ENCODE measurements around the gene MPHOSPH10. TPM values are rescaled to one million over a fixed set of nuclear protein-coding genes. Genes with fewer than 3 reads are reported as not detected.

The MPHOSPH10 gene
- polyA plus RNA-seq, 1 of the 3 experiments (the other 2 are of a cell fraction) = 8.7 TPM

DNA sequence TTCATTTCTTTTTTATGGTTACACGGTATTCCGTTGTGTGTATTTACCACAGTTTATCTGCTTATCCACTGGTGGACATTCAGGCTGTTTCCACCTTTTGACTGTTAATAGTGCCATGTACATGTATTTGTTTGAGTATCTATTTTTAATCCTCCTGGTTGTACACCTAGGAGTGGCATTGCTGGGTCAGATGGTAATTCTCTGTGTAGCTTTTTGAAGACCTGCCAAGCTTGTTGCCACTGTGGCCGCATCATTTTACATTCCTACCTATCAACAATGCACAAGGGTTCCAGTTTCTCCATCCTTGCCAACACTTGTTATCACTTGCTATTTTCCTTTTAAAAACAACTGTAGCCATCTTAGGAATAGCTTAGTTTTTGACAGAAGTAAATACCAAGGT lies 13.3 kb downstream of the MPHOSPH10 start:
- no peaks in the 10 kb centered on the region for H4K20me1 ChIP-seq (ENCODE audit: insufficient read depth)
- no peaks in the 10 kb centered on the region for H3K9me3 ChIP-seq
- peaks cover 81 to 82% of the 10 kb centered on the region in 2 experiments for H3K36me3 ChIP-seq (replicated peaks in 1 of 2; ENCODE audit: control insufficient read depth in 1 of 2, insufficient read depth in 2 of 2, low read length in 1 of 2)
- peaks cover 7% of the 10 kb centered on the region for H3F3A ChIP-seq (replicated peaks; ENCODE audit: insufficient read depth)
- H3K27me3 ChIP-seq (ENCODE audit: insufficient read depth) = no peaks in the 10 kb centered on the region
- no peak overlapping the region for H2AFZ ChIP-seq (ENCODE audit: low read depth)
- WGBS (ENCODE audit: low lambda C conversion rate) = 98% methylated on average over 3 of the region's 3 CpGs
- no peaks in the 10 kb centered on the region for H3K9me2 ChIP-seq
- H3K27ac ChIP-seq (ENCODE audit: low read depth in 2 of 2, low read length in 1 of 2) = no peak overlapping the region
- no peak for TF ChIP-seq GATA2 (CRISPR knock-in tag; IDR thresholded peaks at IDR 0.05)
- TF ChIP-seq, protein P1, sequence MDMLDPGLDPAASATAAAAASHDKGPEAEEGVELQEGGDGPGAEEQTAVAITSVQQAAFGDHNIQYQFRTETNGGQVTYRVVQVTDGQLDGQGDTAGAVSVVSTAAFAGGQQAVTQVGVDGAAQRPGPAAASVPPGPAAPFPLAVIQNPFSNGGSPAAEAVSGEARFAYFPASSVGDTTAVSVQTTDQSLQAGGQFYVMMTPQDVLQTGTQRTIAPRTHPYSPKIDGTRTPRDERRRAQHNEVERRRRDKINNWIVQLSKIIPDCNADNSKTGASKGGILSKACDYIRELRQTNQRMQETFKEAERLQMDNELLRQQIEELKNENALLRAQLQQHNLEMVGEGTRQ (IDR thresholded peaks at IDR 0.05; ENCODE audit: borderline replicate concordance, low read depth, low read length) = no peak
- TF ChIP-seq, protein P2, sequence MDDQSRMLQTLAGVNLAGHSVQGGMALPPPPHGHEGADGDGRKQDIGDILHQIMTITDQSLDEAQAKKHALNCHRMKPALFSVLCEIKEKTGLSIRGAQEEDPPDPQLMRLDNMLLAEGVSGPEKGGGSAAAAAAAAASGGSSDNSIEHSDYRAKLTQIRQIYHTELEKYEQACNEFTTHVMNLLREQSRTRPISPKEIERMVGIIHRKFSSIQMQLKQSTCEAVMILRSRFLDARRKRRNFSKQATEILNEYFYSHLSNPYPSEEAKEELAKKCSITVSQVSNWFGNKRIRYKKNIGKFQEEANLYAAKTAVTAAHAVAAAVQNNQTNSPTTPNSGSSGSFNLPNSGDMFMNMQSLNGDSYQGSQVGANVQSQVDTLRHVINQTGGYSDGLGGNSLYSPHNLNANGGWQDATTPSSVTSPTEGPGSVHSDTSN (IDR thresholded peaks at IDR 0.05) = no peak
- TF ChIP-seq, protein P3, sequence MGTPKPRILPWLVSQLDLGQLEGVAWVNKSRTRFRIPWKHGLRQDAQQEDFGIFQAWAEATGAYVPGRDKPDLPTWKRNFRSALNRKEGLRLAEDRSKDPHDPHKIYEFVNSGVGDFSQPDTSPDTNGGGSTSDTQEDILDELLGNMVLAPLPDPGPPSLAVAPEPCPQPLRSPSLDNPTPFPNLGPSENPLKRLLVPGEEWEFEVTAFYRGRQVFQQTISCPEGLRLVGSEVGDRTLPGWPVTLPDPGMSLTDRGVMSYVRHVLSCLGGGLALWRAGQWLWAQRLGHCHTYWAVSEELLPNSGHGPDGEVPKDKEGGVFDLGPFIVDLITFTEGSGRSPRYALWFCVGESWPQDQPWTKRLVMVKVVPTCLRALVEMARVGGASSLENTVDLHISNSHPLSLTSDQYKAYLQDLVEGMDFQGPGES (IDR thresholded peaks at IDR 0.05; ENCODE audit: low read depth, low read length) = no peak
- no peak for TF ChIP-seq RAD21 (IDR thresholded peaks at IDR 0.05; ENCODE audit: low read length)
- no peak for TF ChIP-seq POLR2AphosphoS5 (IDR thresholded peaks at IDR 0.05; ENCODE audit: low read depth, low read length)
- TF ChIP-seq MXI1 (IDR thresholded peaks at IDR 0.05; ENCODE audit: low read depth, low read length) = no peak
- no peak for TF ChIP-seq CTCF (IDR thresholded peaks at IDR 0.05)
- TF ChIP-seq MEF2A (IDR thresholded peaks at IDR 0.05; ENCODE audit: borderline replicate concordance, low read depth) = no peak
- TF ChIP-seq FOXJ3 (CRISPR knock-in tag; IDR thresholded peaks at IDR 0.05) = no peak
- no peak for TF ChIP-seq TAF1 (IDR thresholded peaks at IDR 0.05; ENCODE audit: borderline replicate concordance, low read depth, low read length)
- no peak for TF ChIP-seq NRF1 (IDR thresholded peaks at IDR 0.05; ENCODE audit: low read depth, low read length)
- no peak for TF ChIP-seq SMC3 (IDR thresholded peaks at IDR 0.05; ENCODE audit: low read depth, low read length)
- no peak for TF ChIP-seq FOXM1 (IDR thresholded peaks at IDR 0.05; ENCODE audit: low read depth)
- no peak for TF ChIP-seq TEAD4 (IDR thresholded peaks at IDR 0.05; ENCODE audit: borderline replicate concordance, insufficient read depth)
- TF ChIP-seq, protein P4, sequence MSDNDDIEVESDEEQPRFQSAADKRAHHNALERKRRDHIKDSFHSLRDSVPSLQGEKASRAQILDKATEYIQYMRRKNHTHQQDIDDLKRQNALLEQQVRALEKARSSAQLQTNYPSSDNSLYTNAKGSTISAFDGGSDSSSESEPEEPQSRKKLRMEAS (IDR thresholded peaks at IDR 0.05; ENCODE audit: low read depth) = no peak
- H3K4me1 ChIP-seq (ENCODE audit: control insufficient read depth in 1 of 2, insufficient read depth in 2 of 2, low read depth in 1 of 2, low read length in 1 of 2) = no peaks in the 10 kb centered on the region
- no peak overlapping the region for H3K9ac ChIP-seq
- CTCF ChIA-PET = interaction anchor here (1.0 to 8.5 kb wide), 2 partner anchors 13 to 78 kb away, joined by 3 to 42 read pairs; no protein-coding TSS in a partner anchor
- POLR2A ChIA-PET = no interaction called here
- DNase-seq = no peak
- H3K4me2 ChIP-seq = no peak overlapping the region
- H3K4me3 ChIP-seq (ENCODE audit: low read depth in 2 of 2, low read length in 1 of 2) = no peak overlapping the region
- H3K79me2 ChIP-seq (ENCODE audit: insufficient read depth) = no peaks in the 10 kb centered on the region

Measured in SK-N-SH (cell line).